K562 (cell line): ENCODE results near the gene COL15A1. TPM values are rescaled to one million over a fixed set of nuclear protein-coding genes. Genes with fewer than 3 reads are reported as not detected.

Experiments
- ESRRB ChIP-seq: fragments of 250-450 bp; sonication (Bioruptor Pico); IDR thresholded peaks from 2 replicates; pipeline ENCODE4 v1.5.0; 2020; ENCODE audit warnings: mild to moderate bottlenecking, moderate library complexity, borderline replicate concordance
- GATAD2A ChIP-seq: fragments of 450-650 bp; IDR thresholded peaks from 2 replicates; pipeline ENCODE4 v1.6.1; 2017
- KDM2B ChIP-seq: fragments of 250-450 bp; sonication (Bioruptor Pico); IDR thresholded peaks from 2 replicates; pipeline ENCODE4 v1.8.0; 2021; ENCODE audit warnings: mild to moderate bottlenecking, moderate library complexity
- MYNN ChIP-seq, 2 experiments: sonication (generic); formaldehyde crosslinking in 1 of 2; IDR thresholded peaks; 2 replicates each; pipeline versions ENCODE4 v1.5.0 to v1.6.1; 2016 to 2020; ENCODE audit warnings: antibody characterized with exemption in 1 of 2, missing genetic modification reagents in 1 of 2
- NCOA1 ChIP-seq: fragments of 450-650 bp; IDR thresholded peaks from 2 replicates; pipeline ENCODE4 v1.6.1; 2016; ENCODE audit warnings: low read depth
- PCBP1 ChIP-seq: fragments of 200-400 bp; formaldehyde crosslinking; IDR thresholded peaks from 2 replicates; pipeline ENCODE4 v1.6.1; 2018; ENCODE audit warnings: mild to moderate bottlenecking, low read depth, low read length; ENCODE audit not compliant: poor library complexity, severe bottlenecking
- RBM25 ChIP-seq: fragments of 200-400 bp; formaldehyde crosslinking; IDR thresholded peaks from 2 replicates; pipeline ENCODE4 v1.6.1; 2018; ENCODE audit warnings: low read length, low read depth, moderate library complexity; ENCODE audit not compliant: severe bottlenecking
- polyA plus RNA-seq, 8 experiments: library from polyadenylated mRNA; depleted of rRNA in 4 of 8; stranded (reverse) in 5 of 8; unstranded in 3 of 8; fragments of >200 nt; fragmentation: Nextera tagmentation in 2 of 8; fragmentation: Illumina TruSeq in 1 of 8; extraction: Ambion mirVana in 2 of 8; extraction: Trizol in 1 of 8; gene quantifications; 2 replicates each; pipeline versions ENCODE4 v1.2.1 to v1.2.3, GENCODE V29; 2011 to 2014; ENCODE audit warnings: inconsistent platforms in 1 of 8, missing spikeins in 1 of 8
- total RNA-seq, 7 experiments: library from RNA; depleted of rRNA in 6 of 7; stranded (reverse); fragments of >200 nt in 6 of 7; fragmentation: Illumina TruSeq in 2 of 7; extraction: Trizol in 2 of 7; gene quantifications; 2 replicates each; pipeline versions ENCODE4 v1.2.1 to v1.2.3, GENCODE V29; 2011 to 2021; ENCODE audit warnings: low replicate concordance in 1 of 7
- TF ChIP-seq, protein P1 (sequence below): fragments of 250-450 bp; sonication (Bioruptor Pico); IDR thresholded peaks from 2 replicates; pipeline ENCODE4 v1.4.0; 2020
- TF ChIP-seq, protein P2 (sequence below): fragments of 200-400 bp; formaldehyde crosslinking; IDR thresholded peaks from 2 replicates; pipeline ENCODE4 v1.6.1; 2017; ENCODE audit warnings: mild to moderate bottlenecking, low read depth, low read length, moderate library complexity
- TF ChIP-seq, protein P3 (sequence below): fragments of 450-650 bp; IDR thresholded peaks from 2 replicates; pipeline ENCODE4 v1.7.1; 2018; ENCODE audit warnings: mild to moderate bottlenecking, low read depth; ENCODE audit not compliant: partially characterized antibody
- TF ChIP-seq, protein P4 (sequence below): sonication (generic); formaldehyde crosslinking; IDR thresholded peaks from 2 replicates; pipeline ENCODE4 v1.8.1; 2023; ENCODE audit warnings: mild to moderate bottlenecking, missing genetic modification reagents
- TF ChIP-seq, protein P5 (sequence below), 2 experiments: fragments of 450-650 bp in 1 of 2; sonication (generic) in 1 of 2; formaldehyde crosslinking; conservative IDR thresholded peaks; 2 replicates each; pipeline versions ENCODE4 v1.4.0 to v1.8.1; 2020 to 2022; ENCODE audit warnings: mild to moderate bottlenecking in 1 of 2, missing genetic modification reagents in 1 of 2
- TF ChIP-seq, protein P6 (sequence below): IDR thresholded peaks from 2 replicates; pipeline ENCODE4 v1.6.1; 2016; ENCODE audit warnings: missing genetic modification characterization, missing compliant biosample characterization

COL15A1 gene
- total and polyA plus RNA-seq, 9 of the 15 experiments (the other 6 are each of a cell fraction or from before 2014, with no cell fraction given), result 0.46 to 5.1 (median 2.6) TPM

DNA sequence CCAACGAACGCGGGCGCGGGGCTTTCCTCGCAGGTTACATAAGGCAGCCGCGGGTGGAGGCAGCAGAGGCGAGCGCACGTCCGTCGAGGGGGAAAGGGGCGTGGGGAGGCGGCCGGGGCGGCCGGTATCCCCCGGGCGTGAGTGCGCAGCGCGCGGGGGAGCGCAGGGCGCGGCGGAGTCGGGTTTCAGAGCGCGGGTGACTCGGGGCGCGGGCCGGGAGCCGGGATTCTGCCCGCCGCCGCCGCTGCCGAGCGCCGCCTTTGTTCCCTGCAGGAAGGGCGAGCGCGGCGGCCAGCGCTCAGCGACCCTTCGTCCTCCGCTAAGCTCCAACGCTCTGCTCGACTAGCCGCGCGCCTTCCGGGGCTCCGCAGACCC, at the start of gene COL15A1 (continued):
- TF ChIP-seq PCBP1 (no peak), RBM25 (no peak), MYNN (IDR thresholded peaks at IDR 0.05) (no peak), MYNN (CRISPR knock-in tag; IDR thresholded peaks at IDR 0.05) (no peak), NCOA1 (no peak), KDM2B (CRISPR knock-in tag) (0 out of 2 replicates have a peak, but pooled peaks have one; percentile 15), GATAD2A (0 out of 2 replicates have a peak, but pooled peaks have one; percentile 17), ESRRB (CRISPR knock-in tag) (no peak)
- TF ChIP-seq, protein P1, sequence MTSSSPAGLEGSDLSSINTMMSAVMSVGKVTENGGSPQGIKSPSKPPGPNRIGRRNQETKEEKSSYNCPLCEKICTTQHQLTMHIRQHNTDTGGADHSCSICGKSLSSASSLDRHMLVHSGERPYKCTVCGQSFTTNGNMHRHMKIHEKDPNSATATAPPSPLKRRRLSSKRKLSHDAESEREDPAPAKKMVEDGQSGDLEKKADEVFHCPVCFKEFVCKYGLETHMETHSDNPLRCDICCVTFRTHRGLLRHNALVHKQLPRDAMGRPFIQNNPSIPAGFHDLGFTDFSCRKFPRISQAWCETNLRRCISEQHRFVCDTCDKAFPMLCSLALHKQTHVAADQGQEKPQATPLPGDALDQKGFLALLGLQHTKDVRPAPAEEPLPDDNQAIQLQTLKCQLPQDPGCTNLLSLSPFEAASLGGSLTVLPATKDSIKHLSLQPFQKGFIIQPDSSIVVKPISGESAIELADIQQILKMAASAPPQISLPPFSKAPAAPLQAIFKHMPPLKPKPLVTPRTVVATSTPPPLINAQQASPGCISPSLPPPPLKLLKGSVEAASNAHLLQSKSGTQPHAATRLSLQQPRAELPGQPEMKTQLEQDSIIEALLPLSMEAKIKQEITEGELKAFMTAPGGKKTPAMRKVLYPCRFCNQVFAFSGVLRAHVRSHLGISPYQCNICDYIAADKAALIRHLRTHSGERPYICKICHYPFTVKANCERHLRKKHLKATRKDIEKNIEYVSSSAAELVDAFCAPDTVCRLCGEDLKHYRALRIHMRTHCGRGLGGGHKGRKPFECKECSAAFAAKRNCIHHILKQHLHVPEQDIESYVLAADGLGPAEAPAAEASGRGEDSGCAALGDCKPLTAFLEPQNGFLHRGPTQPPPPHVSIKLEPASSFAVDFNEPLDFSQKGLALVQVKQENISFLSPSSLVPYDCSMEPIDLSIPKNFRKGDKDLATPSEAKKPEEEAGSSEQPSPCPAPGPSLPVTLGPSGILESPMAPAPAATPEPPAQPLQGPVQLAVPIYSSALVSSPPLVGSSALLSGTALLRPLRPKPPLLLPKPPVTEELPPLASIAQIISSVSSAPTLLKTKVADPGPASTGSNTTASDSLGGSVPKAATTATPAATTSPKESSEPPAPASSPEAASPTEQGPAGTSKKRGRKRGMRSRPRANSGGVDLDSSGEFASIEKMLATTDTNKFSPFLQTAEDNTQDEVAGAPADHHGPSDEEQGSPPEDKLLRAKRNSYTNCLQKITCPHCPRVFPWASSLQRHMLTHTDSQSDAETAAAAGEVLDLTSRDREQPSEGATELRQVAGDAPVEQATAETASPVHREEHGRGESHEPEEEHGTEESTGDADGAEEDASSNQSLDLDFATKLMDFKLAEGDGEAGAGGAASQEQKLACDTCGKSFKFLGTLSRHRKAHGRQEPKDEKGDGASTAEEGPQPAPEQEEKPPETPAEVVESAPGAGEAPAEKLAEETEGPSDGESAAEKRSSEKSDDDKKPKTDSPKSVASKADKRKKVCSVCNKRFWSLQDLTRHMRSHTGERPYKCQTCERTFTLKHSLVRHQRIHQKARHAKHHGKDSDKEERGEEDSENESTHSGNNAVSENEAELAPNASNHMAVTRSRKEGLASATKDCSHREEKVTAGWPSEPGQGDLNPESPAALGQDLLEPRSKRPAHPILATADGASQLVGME (CRISPR knock-in tag), result no peak
- TF ChIP-seq, protein P2, sequence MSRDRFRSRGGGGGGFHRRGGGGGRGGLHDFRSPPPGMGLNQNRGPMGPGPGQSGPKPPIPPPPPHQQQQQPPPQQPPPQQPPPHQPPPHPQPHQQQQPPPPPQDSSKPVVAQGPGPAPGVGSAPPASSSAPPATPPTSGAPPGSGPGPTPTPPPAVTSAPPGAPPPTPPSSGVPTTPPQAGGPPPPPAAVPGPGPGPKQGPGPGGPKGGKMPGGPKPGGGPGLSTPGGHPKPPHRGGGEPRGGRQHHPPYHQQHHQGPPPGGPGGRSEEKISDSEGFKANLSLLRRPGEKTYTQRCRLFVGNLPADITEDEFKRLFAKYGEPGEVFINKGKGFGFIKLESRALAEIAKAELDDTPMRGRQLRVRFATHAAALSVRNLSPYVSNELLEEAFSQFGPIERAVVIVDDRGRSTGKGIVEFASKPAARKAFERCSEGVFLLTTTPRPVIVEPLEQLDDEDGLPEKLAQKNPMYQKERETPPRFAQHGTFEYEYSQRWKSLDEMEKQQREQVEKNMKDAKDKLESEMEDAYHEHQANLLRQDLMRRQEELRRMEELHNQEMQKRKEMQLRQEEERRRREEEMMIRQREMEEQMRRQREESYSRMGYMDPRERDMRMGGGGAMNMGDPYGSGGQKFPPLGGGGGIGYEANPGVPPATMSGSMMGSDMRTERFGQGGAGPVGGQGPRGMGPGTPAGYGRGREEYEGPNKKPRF, result no peak
- TF ChIP-seq, protein P3, sequence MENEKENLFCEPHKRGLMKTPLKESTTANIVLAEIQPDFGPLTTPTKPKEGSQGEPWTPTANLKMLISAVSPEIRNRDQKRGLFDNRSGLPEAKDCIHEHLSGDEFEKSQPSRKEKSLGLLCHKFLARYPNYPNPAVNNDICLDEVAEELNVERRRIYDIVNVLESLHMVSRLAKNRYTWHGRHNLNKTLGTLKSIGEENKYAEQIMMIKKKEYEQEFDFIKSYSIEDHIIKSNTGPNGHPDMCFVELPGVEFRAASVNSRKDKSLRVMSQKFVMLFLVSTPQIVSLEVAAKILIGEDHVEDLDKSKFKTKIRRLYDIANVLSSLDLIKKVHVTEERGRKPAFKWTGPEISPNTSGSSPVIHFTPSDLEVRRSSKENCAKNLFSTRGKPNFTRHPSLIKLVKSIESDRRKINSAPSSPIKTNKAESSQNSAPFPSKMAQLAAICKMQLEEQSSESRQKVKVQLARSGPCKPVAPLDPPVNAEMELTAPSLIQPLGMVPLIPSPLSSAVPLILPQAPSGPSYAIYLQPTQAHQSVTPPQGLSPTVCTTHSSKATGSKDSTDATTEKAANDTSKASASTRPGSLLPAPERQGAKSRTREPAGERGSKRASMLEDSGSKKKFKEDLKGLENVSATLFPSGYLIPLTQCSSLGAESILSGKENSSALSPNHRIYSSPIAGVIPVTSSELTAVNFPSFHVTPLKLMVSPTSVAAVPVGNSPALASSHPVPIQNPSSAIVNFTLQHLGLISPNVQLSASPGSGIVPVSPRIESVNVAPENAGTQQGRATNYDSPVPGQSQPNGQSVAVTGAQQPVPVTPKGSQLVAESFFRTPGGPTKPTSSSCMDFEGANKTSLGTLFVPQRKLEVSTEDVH, result no peak
- TF ChIP-seq, protein P4, sequence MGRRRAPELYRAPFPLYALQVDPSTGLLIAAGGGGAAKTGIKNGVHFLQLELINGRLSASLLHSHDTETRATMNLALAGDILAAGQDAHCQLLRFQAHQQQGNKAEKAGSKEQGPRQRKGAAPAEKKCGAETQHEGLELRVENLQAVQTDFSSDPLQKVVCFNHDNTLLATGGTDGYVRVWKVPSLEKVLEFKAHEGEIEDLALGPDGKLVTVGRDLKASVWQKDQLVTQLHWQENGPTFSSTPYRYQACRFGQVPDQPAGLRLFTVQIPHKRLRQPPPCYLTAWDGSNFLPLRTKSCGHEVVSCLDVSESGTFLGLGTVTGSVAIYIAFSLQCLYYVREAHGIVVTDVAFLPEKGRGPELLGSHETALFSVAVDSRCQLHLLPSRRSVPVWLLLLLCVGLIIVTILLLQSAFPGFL (CRISPR knock-in tag), result no peak
- TF ChIP-seq, protein P5, sequence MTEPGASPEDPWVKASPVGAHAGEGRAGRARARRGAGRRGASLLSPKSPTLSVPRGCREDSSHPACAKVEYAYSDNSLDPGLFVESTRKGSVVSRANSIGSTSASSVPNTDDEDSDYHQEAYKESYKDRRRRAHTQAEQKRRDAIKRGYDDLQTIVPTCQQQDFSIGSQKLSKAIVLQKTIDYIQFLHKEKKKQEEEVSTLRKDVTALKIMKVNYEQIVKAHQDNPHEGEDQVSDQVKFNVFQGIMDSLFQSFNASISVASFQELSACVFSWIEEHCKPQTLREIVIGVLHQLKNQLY (CRISPR knock-in tag; conservative IDR thresholded peaks at IDR 0.05), result no peak
- TF ChIP-seq, protein P6, sequence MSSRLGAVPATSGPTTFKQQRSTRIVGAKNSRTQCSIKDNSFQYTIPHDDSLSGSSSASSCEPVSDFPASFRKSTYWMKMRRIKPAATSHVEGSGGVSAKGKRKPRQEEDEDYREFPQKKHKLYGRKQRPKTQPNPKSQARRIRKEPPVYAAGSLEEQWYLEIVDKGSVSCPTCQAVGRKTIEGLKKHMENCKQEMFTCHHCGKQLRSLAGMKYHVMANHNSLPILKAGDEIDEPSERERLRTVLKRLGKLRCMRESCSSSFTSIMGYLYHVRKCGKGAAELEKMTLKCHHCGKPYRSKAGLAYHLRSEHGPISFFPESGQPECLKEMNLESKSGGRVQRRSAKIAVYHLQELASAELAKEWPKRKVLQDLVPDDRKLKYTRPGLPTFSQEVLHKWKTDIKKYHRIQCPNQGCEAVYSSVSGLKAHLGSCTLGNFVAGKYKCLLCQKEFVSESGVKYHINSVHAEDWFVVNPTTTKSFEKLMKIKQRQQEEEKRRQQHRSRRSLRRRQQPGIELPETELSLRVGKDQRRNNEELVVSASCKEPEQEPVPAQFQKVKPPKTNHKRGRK (tag), result no peak
